GM23338 (cell line): Measurements from ENCODE around the gene BAX.

ENCODE experiments used
- CTCF ChIP-seq, 2 experiments: fragments of 200-600 bp in 1 of 2; sonication (generic) in 1 of 2; conservative IDR thresholded peaks; 2 replicates each; pipeline versions ENCODE4 v1.5.1 to v1.6.1; 2016 to 2017; ENCODE audit warnings: antibody characterized with exemption in 2 of 2, low read depth in 2 of 2, mild to moderate bottlenecking in 2 of 2, moderate library complexity in 1 of 2
- ETS1 ChIP-seq: IDR thresholded peaks from 2 replicates; pipeline ENCODE4 v1.6.1; 2016; ENCODE audit warnings: antibody characterized with exemption

GRCh38 chr19:48918801-48919247 lies 35.9 kb upstream of the BAX start:
- TF ChIP-seq CTCF (conservative IDR thresholded peaks at IDR 0.05; ENCODE audit: low read depth in 2 of 2): no peak
- peak; percentile 99 for TF ChIP-seq ETS1
